HG03565 (cell line): ENCODE data around the gene SNED1.

Experiments used
- ATAC-seq: cut with Tn5 transposase; IDR thresholded peaks from one replicate; pipeline ENCODE4 v1.9.1; 2021; ENCODE audit warnings: mild to moderate bottlenecking, moderate library complexity; ENCODE audit not compliant: unreplicated experiment

The SNED1 gene

DNA sequence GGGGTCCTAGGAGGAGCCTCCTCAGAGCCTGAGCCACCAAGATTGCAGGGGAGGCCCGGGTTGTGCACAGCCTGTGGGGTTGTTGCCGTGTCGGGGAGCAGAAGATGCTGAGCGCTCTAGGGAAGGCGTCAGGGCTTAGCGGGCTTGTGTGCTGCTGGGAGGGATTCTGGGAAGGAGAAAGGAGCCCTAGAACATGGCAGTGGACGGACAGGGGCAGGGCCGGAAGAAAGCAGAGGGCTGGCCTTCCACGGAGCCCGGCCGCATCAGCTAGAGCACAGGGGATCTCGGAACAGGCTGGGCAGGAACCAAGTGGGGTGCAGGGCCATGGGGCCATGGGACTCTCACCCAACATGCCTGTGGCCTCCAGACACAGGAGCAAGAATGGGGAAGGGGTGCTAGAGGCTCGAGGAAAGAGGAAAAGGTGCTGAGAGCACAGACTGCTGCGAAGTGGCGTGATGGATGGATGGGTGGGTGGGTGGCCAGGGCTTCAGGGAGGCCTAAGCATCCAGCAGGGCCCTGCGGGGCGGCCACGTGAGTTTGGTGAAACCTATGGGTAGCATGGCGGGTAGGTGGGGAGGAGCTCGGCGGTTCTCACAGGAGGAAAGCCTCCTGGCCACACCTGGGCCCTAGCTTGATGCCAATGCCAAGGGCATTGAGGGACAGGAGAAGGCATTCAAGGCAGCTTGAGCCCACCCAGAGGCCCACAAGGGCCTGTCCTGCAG, 67.9 kb downstream of the SNED1 start:
- no peak for ATAC-seq

GRCh38 chr2:241066893-241067341, 68.5 kb downstream of the SNED1 start:
- no peak for ATAC-seq

GRCh38 chr2:241067501-241068135, 69.2 kb downstream of the SNED1 start:
- no peak for ATAC-seq

- ATAC-seq = no peak
These were observed 69.9 kb downstream of the SNED1 start for GRCh38 chr2:241068136-241068941.

GRCh38 chr2:241068942-241069810, 70.8 kb downstream of the SNED1 start:
- no peak for ATAC-seq

- no peak for ATAC-seq
These were observed 71.4 kb downstream of the SNED1 start for GRCh38 chr2:241069821-241070281.

DNA sequence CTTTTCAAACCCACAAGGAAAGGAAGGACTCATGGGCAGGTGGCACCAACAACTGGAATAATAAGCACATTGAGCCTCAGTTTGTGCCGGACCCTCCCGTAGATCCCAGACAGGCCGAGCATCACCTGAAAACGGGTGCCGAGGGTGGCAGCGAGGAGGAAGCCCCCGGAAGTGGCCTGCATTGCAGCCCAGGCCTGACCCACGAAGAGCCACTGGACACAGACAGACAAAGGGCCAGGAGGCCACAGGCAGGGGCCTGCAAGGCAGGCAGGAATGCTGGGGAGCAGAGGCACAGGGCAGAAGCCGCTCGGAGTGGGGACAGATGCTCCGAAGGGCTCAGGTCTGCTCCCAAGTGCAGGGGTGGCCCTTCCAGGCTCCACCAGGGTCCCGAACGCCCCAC, 71.9 kb downstream of the SNED1 start:
- ATAC-seq = no peak

DNA sequence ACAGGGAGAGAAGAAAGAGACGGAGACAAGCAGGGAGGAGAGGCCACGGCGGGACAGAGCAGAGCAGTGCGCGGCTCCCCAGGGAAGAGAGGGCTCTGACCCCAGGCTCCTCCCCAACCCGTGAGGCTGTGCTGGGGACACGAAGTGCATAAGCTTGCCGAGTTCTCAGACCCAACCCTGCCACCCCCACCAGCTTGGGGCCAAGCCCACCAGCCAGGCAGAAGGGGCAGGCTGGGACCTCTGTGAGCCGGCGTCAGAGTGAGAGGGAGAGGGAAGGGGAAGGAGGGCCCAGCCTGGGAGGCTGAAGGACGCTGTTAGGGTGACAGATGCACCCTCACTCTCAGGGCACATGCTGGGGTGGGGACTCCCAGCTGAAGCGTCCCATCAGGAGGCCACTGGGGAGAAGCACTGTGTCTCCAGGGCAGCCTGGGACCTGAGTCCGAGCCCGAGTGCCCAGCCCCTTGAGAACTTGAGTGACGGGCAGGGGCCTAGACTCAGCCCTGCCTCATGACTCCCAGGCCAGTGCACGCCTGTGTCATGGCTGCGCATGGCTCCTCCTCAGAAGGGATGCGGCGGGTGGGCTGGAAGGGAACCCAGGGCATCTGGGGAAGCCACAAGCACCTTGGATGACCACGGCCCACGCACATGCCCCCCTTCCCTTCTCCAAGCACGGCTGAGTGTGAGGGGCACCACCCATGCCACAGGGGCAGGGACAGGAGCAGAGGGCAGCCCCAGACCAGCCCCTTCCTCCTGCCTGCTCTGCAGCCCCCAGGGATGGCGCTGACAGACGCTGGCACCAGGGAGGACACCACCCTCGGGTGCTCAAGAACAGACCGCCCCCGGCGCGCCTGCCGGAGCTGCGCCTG, 72.6 kb downstream of the SNED1 start:
- no peak for ATAC-seq

DNA sequence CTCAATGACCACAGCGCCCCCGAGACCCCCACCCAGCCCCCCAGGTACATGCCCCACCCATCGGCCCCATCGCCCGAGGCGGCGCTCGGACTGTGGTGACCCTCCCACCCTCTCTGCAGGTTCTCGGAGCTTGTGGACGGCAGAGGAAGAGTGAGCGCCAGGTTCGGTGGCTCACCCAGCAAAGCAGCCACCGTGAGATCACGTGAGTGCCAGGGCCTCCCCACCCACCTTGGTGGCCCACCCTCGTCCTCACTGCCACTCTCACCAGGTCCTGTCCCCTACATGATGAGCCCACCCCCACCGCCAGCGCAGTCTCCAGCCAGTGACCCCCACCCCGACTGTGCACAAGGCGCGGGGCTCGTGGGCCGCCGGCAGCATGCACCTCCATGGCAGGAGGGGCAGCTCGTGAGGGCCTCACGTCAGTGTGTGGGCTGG, 73.3 kb downstream of the SNED1 start:
- no peak for ATAC-seq

DNA sequence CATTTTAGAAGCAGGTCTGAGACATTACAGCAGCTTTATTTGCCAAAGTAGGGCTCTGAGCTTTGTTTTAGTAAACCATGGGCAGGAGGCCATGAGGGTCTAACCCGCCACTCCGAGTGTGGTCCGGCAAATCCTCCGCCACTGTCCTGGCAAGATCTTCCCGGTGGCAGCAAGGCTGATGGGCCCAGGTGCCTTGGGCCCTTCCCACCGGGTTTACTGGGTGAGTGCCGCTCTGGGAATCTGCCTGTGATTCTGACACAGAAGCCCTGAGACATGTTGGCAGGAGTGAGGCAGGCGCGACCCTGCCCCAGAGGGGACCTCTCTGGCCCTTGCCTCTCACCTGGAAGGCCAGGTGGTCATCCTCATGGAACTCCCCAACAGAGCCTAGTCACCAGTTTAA, 73.7 kb downstream of the SNED1 start:
- ATAC-seq = no peak

DNA sequence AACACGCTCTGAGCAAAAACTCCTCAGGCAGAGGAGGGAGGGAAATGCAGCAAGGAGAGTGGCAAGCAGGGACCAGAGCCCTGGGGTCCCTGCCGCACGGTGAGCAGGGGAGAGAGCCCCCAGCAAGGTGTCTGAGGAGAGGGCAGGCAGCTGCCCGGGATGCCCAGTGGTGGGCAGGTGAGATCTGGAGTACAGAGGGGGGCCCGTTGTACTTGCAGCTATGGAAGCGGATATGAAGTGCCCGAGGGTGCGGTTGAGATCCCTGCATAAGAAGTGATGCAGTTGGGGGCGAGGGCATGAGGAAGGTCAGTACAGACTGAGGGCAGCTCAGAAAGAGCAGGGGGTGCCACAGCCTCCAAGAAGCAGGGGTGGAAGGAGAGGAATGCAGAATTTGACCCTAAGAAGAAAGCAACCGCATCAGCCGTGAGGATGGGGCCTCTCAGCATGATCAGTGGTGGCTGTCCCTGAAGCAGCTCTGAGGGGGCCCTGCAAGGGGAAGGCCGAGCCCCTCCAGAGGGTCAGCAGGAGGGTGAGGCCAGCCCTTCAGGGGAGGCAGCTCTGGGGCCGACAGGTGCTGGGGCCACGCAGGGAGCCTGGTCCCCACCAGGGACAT, 74.2 kb downstream of the SNED1 start:
- no peak for ATAC-seq

DNA sequence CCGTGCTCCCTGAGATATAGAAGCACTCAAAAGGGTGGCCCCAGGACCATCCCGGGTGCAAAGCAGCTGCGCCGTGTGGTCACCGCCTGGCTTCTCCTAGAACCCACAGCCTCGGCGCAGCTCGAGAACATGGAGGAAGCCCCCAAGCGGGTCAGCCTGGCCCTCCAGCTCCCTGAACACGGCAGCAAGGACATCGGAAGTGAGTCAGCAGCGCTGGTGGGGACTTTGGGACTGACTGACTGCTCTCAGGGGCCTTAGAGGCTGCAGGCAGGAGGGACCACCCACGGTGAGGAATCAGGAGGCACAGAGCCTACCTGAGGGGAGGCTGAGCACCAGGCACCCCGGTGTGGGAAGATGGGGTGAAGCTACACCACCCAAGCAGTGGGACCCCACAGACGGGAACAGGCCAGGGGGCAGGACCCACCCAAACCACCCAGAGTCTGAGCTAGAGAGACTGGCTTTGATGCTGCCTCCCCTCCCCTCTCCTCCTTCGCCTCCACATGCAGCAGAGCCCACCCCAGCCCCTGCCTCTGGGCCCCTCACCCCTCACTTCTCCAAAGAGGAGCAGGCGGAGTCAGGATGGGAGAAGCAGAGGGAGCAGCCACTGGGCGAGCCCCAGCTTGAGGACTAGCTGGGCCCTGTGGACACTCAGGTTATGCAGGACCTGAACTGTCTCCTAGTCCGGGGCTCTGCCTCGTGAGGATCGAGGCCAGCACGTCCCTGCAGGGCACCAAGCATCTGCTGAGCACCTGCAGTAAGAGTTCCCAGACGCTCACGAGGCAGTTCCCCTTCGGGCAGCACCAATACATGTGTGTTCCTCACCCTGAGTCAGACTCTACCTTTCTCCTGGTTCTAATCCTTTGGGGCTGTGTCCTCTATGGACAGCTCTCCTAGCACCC, 75.0 kb downstream of the SNED1 start:
- ATAC-seq = no peak

DNA sequence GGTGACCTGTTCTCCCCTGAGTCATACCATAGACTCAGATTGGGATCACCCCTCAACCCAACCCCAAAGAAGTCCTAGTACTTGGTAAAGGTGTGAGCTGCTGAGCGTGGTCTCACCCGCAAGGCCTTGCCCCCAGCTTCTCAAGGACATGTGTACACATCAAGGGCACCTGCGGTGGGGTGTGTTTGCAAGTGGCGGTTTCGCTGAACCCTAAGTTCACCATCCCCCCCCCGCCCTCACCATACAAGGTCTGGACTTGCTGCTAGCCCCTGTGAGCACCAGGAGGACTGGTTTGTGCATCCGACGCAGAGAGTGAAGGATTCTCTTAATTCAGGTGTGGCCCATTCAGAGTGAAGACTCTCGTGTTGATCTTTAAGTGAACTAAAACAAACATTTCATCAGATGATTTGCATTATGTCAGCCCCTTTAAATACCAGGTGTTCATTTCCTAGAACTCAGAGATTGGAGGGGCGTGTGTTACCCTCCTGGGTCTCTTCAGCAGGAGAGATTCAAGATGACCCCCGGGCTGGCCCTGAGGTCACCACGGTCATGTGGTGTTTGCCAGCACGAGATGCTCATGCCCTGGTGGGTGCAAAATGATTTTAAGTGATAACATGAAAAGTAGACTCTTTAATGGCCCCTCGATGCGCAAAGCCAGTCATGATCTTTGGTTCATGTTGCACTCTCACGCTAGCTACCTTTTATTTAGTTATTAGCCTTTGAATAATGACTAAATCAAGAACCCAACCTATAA, 75.8 kb downstream of the SNED1 start:
- ATAC-seq = no peak

DNA sequence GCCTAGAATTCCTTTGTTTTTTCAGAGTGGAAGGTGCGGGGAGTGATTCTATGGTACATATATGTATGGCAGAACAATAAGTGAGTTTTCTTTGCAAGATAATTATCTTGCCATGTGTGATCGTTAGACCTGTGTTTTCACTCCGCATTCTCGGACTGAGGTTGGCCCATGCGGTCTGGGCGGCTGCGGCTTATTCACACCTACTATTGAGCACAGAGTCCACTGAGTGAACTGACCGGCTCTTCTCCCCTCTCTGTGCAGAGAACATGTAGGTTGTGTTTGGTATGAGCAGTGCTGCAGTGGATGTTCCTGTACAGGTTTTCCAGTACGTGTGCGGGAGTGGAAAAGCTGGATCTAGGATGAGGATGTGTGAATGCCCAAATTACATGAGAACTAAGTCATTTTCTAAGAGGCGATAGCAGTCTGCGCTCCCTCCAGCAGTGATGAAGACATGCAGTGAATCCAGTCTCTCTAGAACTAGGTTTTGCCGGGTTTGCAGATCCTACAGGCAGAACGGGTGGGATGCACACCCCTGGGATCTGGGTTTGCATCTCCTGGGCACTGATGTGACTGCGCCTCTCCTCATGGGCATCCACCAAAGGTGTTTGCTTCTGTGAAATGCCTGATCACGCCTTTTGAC, 76.6 kb downstream of the SNED1 start:
- ATAC-seq = no peak

- no peak for ATAC-seq
These were observed 82.2 kb downstream of the SNED1 start for GRCh38 chr2:241080405-241081189.

DNA sequence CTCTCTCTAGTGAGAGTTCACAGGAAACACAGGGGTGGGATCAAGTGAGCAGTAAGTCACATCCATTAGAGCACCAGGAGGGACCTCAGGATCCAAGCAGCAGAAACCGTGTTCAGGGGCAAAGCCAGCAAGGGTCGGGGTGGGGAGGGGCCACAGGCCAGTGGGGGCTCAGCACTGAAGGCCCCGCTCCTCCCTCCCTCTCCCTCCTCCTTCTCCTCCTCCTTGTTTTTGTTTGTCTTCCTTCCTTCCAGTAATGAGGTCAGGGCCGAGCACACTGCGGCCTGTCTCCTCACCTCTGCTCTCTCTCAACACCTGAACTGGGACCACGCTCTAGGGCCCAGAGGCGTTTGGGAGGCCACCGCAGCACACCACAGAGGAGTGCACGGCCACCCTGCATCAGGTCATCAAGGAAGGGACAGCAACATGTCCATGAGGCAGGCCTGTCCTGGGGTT, 82.8 kb downstream of the SNED1 start:
- no peak for ATAC-seq
